H9 (cell line): ENCODE results near the gene GNA12. TPM values are rescaled to one million over a fixed set of nuclear protein-coding genes. Genes with fewer than 3 reads are reported as not detected.

Source experiments
- DNase-seq: peaks from one replicate; pipeline ENCODE4 v3.0.0-alpha.2; 2017
- H2AFZ ChIP-seq: one replicate; pipeline ENCODE4 v1.6.1; 2013; ENCODE audit warnings: mild to moderate bottlenecking, low read length, control low read depth, moderate library complexity
- H2AK5ac ChIP-seq: 2 replicates; pipeline ENCODE4 v1.6.1; 2013; ENCODE audit warnings: low read length, control low read depth, mixed read lengths; ENCODE audit not compliant: insufficient read length
- H2BK120ac ChIP-seq: one replicate; pipeline ENCODE4 v1.6.1; 2013; ENCODE audit warnings: low read depth, mild to moderate bottlenecking, low read length, control low read depth, inconsistent platforms; ENCODE audit not compliant: poor library complexity, severe bottlenecking
- H2BK12ac ChIP-seq: 2 replicates; pipeline ENCODE4 v1.6.1; 2013; ENCODE audit warnings: low read length, control low read depth, mixed read lengths, low read depth; ENCODE audit not compliant: insufficient read length
- H2BK15ac ChIP-seq: 2 replicates; pipeline ENCODE4 v1.6.1; 2013; ENCODE audit warnings: low read depth, low read length, control low read depth
- H2BK20ac ChIP-seq: one replicate; pipeline ENCODE4 v1.6.1; 2013; ENCODE audit warnings: low read depth, mild to moderate bottlenecking, low read length, control low read depth, inconsistent platforms; ENCODE audit not compliant: poor library complexity, severe bottlenecking
- H2BK5ac ChIP-seq: 2 replicates; pipeline ENCODE4 v1.6.1; 2013; ENCODE audit warnings: low read length, control low read depth, mixed read lengths; ENCODE audit not compliant: insufficient read length
- H3K14ac ChIP-seq: 2 replicates; pipeline ENCODE4 v1.6.1; 2013; ENCODE audit warnings: low read length, control low read depth; ENCODE audit not compliant: insufficient read depth
- H3K18ac ChIP-seq: 2 replicates; pipeline ENCODE4 v1.6.1; 2013; ENCODE audit warnings: low read depth, mild to moderate bottlenecking, mixed read lengths, low read length, control low read depth; ENCODE audit not compliant: insufficient read length
- H3K23ac ChIP-seq: 2 replicates; pipeline ENCODE4 v1.6.1; 2013; ENCODE audit warnings: low read length, control low read depth, mixed read lengths, low read depth; ENCODE audit not compliant: insufficient read length
- H3K23me2 ChIP-seq: 2 replicates; pipeline ENCODE4 v1.6.1; 2013; ENCODE audit warnings: low read depth, mild to moderate bottlenecking, mixed read lengths, low read length, control low read depth; ENCODE audit not compliant: insufficient read length, poor library complexity, severe bottlenecking
- H3K27ac ChIP-seq: 2 replicates; pipeline ENCODE4 v1.5.1; 2013; ENCODE audit warnings: low read length, control low read depth, mixed read lengths, low read depth; ENCODE audit not compliant: insufficient read length
- H3K27me3 ChIP-seq: 2 replicates; pipeline ENCODE4 v1.6.1; 2013; ENCODE audit warnings: low read length, control low read depth, inconsistent platforms; ENCODE audit not compliant: insufficient read depth
- H3K4ac ChIP-seq: 2 replicates; pipeline ENCODE4 v1.6.1; 2013; ENCODE audit warnings: low read depth, mild to moderate bottlenecking, control low read depth, inconsistent platforms, low read length, moderate library complexity
- H3K4me1 ChIP-seq: 2 replicates; pipeline ENCODE4 v1.6.1; 2013; ENCODE audit warnings: low read length, control low read depth, inconsistent platforms; ENCODE audit not compliant: insufficient read depth
- H3K4me2 ChIP-seq: 2 replicates; pipeline ENCODE4 v1.6.1; 2013; ENCODE audit warnings: low read length, control low read depth, mixed read lengths; ENCODE audit not compliant: insufficient read length, insufficient read depth
- H3K56ac ChIP-seq: 2 replicates; pipeline ENCODE4 v1.6.1; 2013; ENCODE audit warnings: low read depth, mild to moderate bottlenecking, mixed read lengths, low read length, control low read depth; ENCODE audit not compliant: insufficient read length
- H3K79me1 ChIP-seq: 2 replicates; pipeline ENCODE4 v1.6.1; 2013; ENCODE audit warnings: low read depth, mild to moderate bottlenecking, moderate library complexity, low read length, control low read depth, inconsistent platforms; ENCODE audit not compliant: insufficient read depth, poor library complexity, severe bottlenecking
- H3K79me2 ChIP-seq: 2 replicates; pipeline ENCODE4 v1.6.1; 2013; ENCODE audit warnings: low read length, control low read depth, inconsistent platforms; ENCODE audit not compliant: insufficient read depth
- H3K9ac ChIP-seq: 2 replicates; pipeline ENCODE4 v1.6.1; 2013; ENCODE audit warnings: low read length, control low read depth, mixed read lengths; ENCODE audit not compliant: insufficient read length; ENCODE audit errors: extremely low read depth
- H3K9me3 ChIP-seq: one replicate; pipeline ENCODE4 v1.6.1; 2013; ENCODE audit warnings: low read depth, low read length, inconsistent platforms; ENCODE audit not compliant: control insufficient read depth
- H3T11ph ChIP-seq: one replicate; pipeline ENCODE4 v1.6.1; 2013; ENCODE audit warnings: mild to moderate bottlenecking, low read length, control low read depth, inconsistent platforms
- H4K20me1 ChIP-seq: one replicate; pipeline ENCODE4 v1.6.1; 2013; ENCODE audit not compliant: control insufficient read depth, insufficient read length, insufficient read depth
- H4K5ac ChIP-seq: 2 replicates; pipeline ENCODE4 v1.6.1; 2013; ENCODE audit warnings: low read depth, mild to moderate bottlenecking, mixed read lengths, low read length, control low read depth; ENCODE audit not compliant: insufficient read length
- H4K8ac ChIP-seq: replicated peaks from 2 replicates; pipeline ENCODE4 v1.6.1; 2013; ENCODE audit warnings: low read length, control low read depth, mixed read lengths, low read depth; ENCODE audit not compliant: insufficient read length
- H4K91ac ChIP-seq: 2 replicates; pipeline ENCODE4 v1.6.1; 2013; ENCODE audit warnings: low read depth, mild to moderate bottlenecking, moderate library complexity, mixed read lengths, low read length, control low read depth; ENCODE audit not compliant: insufficient read length
- H3K27ac Mint-ChIP-seq, 3 experiments: 2 replicates in 2 of 3; 3 replicates in 1 of 3; pipeline ENCODE4 v1.8.0; 2020 to 2021; ENCODE audit warnings: mixed read lengths in 3 of 3, mild to moderate bottlenecking in 1 of 3, moderate library complexity in 1 of 3
- H3K27me3 Mint-ChIP-seq: 2 replicates; pipeline ENCODE4 v1.8.0; 2021; ENCODE audit warnings: low read depth, mild to moderate bottlenecking, moderate library complexity, mixed read lengths
- H3K36me3 Mint-ChIP-seq, 3 experiments: 2 replicates in 2 of 3; 3 replicates in 1 of 3; pipeline ENCODE4 v1.8.0; 2020 to 2021; ENCODE audit warnings: low read depth in 3 of 3, mixed read lengths in 3 of 3; ENCODE audit not compliant: insufficient read depth in 1 of 3
- H3K4me1 Mint-ChIP-seq, 2 experiments: 2 replicates each; pipeline ENCODE4 v1.8.0; 2020; ENCODE audit warnings: mixed read lengths in 2 of 2
- H3K4me3 Mint-ChIP-seq, 2 experiments: 2 replicates in 1 of 2; 3 replicates in 1 of 2; pipeline ENCODE4 v1.8.0; 2020 to 2021; ENCODE audit warnings: mild to moderate bottlenecking in 2 of 2, mixed read lengths in 2 of 2, moderate library complexity in 1 of 2
- H3K9me3 Mint-ChIP-seq, 2 experiments: 2 replicates in 1 of 2; 3 replicates in 1 of 2; pipeline ENCODE4 v1.8.0; 2020; ENCODE audit warnings: mild to moderate bottlenecking in 2 of 2, mixed read lengths in 2 of 2, moderate library complexity in 1 of 2
- WGBS: extraction: QIAGEN DNeasy Blood & Tissue Kit; methylation state at CpG from one replicate; pipeline ENCODE4 v1.1.7; 2013; ENCODE audit warnings: missing lambda C conversion rate, low lambda C conversion rate, mixed read lengths; ENCODE audit not compliant: insufficient read length; ENCODE audit errors: extremely low coverage; 5-methylcytosine and 5-hydroxymethylcytosine counted together
- total RNA-seq: library from RNA; stranded (reverse); gene quantifications from 2 replicates; pipeline ENCODE4 v1.2.1, GENCODE V29; 2021
- TF ChIP-seq, protein P1 (sequence below): fragments of 200-600 bp; sonication (generic); conservative IDR thresholded peaks from 3 replicates; pipeline ENCODE4 v1.8.0; 2021; ENCODE audit warnings: antibody characterized with exemption, mild to moderate bottlenecking

GNA12 gene
- total RNA-seq, 1 experiment from 2014 or later: 60.2 TPM

DNA sequence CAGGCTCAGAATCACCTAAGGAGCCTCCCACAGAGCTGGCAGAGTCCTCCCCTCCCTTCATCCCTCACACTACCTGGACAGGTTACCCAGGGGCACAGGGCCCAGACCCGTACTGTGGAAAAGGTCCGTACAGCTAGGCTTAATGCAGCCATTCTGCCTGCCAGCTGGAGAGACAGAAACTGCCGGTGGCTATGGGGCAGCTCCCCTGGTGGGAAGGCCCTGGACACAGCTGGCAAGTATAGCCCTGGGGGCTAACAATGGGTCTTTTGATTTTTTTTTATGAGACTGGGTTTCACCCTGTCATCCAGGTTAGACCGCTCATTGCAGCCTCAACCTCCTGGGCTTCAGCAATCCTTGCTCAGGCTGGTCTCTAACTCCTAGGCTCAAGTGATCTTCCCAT lies 68.3 kb downstream of the GNA12 start:
- no peak overlapping the region for H3K56ac ChIP-seq
- H3K23me2 ChIP-seq: no peaks in the 10 kb centered on the region
- no peaks in the 10 kb centered on the region; a peak in 2 of 5 replicates for H3K9me3 Mint-ChIP-seq
- no peak overlapping the region for H2AFZ ChIP-seq
- no peaks in the 10 kb centered on the region; the same call in 1 of the 2 replicates for H3K27me3 ChIP-seq
- no peak overlapping the region for H4K91ac ChIP-seq
- no peak overlapping the region for H2BK120ac ChIP-seq
- H4K5ac ChIP-seq: no peak overlapping the region
- peak overlapping the region in 2 of 3 experiments; percentile 24 to 89; a peak in 2 of 7 replicates for H3K27ac Mint-ChIP-seq
- H2BK12ac ChIP-seq: no peak overlapping the region
- H3K4me1 Mint-ChIP-seq: peaks cover 20 to 21% of the 10 kb centered on the region in 2 experiments
- peaks cover 29 to 42% (median 36%) of the 10 kb centered on the region in 3 experiments for H3K36me3 Mint-ChIP-seq
- no peak overlapping the region for H3K9ac ChIP-seq
- TF ChIP-seq, protein P1, sequence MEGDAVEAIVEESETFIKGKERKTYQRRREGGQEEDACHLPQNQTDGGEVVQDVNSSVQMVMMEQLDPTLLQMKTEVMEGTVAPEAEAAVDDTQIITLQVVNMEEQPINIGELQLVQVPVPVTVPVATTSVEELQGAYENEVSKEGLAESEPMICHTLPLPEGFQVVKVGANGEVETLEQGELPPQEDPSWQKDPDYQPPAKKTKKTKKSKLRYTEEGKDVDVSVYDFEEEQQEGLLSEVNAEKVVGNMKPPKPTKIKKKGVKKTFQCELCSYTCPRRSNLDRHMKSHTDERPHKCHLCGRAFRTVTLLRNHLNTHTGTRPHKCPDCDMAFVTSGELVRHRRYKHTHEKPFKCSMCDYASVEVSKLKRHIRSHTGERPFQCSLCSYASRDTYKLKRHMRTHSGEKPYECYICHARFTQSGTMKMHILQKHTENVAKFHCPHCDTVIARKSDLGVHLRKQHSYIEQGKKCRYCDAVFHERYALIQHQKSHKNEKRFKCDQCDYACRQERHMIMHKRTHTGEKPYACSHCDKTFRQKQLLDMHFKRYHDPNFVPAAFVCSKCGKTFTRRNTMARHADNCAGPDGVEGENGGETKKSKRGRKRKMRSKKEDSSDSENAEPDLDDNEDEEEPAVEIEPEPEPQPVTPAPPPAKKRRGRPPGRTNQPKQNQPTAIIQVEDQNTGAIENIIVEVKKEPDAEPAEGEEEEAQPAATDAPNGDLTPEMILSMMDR: no peak
- H2BK20ac ChIP-seq: no peak overlapping the region
- no peaks in the 10 kb centered on the region for H3K27me3 Mint-ChIP-seq
- H3K79me1 ChIP-seq: peaks cover 7% of the 10 kb centered on the region
- no peak overlapping the region for H3K4me3 Mint-ChIP-seq
- peaks cover 6% of the 10 kb centered on the region; the same call in 1 of the 2 replicates for H3K79me2 ChIP-seq
- H4K20me1 ChIP-seq: peaks cover 3% of the 10 kb centered on the region
- H2BK15ac ChIP-seq: no peak overlapping the region
- DNase-seq: no peak
- no CpG with 5 or more reads among the region's 4 CpGs for WGBS
- H2AK5ac ChIP-seq: no peak overlapping the region
- H3K4me1 ChIP-seq: no peaks in the 10 kb centered on the region
- no peak overlapping the region for H3K18ac ChIP-seq
- H3K14ac ChIP-seq: no peak overlapping the region
- no peak overlapping the region for H3K4ac ChIP-seq
- no peak overlapping the region for H3K23ac ChIP-seq
- no peak overlapping the region for H3K27ac ChIP-seq
- H3T11ph ChIP-seq: no peak overlapping the region
- no peak overlapping the region for H4K8ac ChIP-seq
- no peak overlapping the region for H3K4me2 ChIP-seq
- no peaks in the 10 kb centered on the region for H3K9me3 ChIP-seq
- no peak overlapping the region for H2BK5ac ChIP-seq
